Stimulated activated CD8-positive, alpha-beta memory T cell treated with anti-CD3 and anti-CD28 coated beads, Interleukin-15, amount 100 ng/mL, for 24 hours (primary cell): ENCODE results near the gene SSBP4.

ENCODE experiments used
- DNase-seq: peaks from one replicate; pipeline ENCODE4 v3.0.0-alpha.2; 2020; ENCODE audit warnings: low read depth

SSBP4 gene

DNA sequence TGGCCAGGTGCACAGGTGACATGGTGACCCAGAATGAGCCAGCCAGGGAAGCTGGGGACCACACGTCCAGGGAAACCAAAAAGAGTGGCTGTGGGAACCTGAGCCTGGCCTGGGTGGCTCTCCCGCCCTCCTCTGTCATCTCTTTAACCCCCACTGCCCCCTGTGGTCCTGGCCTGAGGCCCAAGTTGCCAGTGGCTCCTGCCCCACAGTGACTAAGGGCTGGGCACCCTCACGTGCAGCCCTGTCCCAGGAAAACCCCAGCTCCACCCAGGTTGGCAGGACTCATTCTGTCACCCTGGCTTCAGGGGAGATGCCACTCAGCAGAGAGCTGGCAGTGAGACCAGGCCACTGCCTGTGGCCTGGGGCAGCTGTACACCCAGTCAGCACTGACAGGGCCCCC, 49.3 kb downstream of the SSBP4 start:
- no peak for DNase-seq

DNA sequence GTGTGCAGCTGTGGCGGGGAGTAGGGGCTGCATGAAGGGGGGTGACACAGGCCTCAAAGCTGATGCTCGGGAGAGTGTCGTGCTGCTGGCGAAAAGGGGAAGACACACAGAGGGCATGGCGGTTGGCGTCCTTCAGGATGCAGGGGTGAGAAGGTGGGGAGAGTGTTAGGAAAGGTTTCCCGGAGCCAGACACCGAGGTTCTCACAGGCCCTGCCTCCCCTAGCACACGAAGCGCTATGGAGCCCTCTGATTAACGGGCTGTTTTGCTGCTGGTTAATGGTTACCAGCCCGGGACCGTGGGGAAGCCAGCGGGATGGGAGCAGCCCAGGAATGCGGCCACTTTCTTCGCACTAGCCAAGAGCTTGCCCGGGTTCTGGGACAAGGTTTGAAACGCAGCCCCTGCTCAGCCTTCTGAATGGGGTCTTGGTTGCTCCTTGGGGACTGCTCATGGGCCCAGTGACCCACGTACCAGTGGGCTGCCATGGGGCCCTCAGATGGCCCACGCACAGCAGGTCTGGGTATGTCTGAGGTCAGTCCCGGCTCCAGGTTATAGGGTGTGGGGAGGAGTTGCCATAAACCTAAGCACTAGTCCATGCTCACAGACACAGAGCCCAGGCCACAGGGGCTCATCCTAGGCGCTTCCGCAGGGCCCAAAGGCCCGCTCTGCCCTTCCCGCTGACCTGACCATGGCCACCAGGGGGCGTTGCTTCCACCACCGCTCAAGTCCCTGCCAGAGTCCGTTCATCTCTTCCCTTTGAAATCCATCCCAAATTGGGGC, 50.1 kb downstream of the SSBP4 start:
- peak; percentile 39 for DNase-seq

DNA sequence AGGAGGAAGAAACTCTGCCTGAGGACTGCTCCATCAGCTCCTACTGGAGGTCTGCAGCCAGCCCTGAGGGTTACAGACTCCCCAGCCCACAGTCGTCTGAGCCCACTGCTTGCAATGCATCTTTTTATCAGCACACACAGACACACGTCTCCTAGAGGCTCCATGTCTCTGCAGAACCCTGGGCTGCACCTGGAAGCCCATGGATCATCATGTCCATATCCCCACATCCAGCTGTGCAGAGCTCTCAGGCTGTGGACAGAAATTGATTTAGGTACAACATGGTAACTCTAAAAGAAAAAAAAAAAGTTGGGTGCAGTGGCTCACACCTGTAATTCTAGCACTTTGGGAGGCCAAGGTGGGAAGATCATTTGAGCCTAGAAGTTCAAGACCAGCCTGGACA, 51.6 kb downstream of the SSBP4 start:
- no peak for DNase-seq

DNA sequence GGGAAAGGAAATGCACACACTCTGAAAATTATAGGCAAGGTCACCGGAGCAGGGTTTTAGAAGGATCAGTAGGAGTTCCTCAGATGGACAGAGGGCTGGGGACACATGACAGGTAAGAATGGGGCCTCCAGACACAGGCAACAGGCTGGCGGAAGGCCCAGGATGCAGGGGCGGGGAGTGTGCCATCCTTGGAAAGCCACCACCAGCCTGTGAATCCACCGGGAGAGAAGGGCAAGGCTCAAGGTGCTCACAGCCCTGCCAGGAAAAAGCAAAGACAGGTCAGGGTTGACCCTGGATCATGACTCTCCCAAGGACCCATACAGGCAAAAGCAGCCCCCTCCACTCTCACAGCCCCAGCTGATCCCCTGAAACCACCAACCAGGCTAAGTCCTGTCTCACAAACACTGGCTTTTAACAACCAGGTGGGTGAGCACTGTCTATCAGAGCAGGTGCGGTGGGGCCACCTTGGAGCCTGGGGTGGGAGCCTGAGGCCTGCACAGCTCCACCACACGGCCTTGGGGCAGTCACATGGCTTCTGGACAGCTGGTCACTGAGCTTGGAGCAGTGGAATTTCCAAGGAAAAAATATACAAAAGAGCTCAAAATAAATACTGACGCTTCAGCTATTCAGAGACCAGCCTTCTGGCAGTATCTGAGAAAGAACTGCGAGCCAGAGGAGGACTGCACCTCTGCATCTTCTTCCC, 54.0 kb downstream of the SSBP4 start:
- no peak for DNase-seq

DNA sequence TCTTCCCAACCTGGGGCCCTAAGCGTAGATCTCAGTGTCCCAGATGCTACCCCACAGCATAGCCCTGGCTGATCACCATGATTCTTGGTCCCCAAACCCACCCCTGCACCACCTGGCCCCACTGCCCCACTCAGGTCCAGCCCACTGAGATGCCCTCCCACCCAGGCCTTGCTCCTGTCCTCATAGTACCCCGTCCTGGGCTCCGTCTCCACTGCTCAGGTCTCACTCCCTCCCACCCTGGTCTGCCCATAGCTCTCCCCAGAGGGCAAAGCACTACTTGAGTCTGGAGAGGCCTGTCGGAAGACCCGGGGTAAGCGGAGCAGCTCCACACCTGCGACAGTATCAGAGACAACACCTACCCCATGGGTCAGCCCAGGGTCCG, 54.5 kb downstream of the SSBP4 start:
- DNase-seq: no peak

DNA sequence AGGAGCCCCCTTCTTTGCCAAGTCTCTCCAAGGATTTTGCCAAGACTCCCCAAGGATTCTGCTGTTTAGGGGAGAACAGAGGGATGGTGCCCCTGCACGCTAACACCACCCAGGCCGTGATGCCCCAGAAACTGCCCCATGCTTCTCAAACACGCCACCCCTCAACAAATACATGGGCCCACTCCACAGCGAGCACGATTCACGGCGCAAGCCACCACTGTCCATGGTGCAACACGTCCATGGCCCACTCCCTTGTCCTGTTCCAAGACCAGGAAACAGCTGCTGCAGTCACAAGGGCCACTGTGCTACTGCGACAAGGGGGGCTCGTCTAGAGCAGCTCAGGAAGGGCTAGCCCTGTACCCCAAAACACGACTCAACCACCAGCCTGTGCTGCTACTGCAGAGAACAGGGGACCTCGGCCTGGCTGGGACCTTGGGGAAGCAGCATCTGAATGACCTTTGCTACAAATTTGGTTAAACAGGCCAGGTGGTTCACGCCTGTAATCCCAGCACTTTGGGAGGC, 55.2 kb downstream of the SSBP4 start:
- DNase-seq: no peak

DNA sequence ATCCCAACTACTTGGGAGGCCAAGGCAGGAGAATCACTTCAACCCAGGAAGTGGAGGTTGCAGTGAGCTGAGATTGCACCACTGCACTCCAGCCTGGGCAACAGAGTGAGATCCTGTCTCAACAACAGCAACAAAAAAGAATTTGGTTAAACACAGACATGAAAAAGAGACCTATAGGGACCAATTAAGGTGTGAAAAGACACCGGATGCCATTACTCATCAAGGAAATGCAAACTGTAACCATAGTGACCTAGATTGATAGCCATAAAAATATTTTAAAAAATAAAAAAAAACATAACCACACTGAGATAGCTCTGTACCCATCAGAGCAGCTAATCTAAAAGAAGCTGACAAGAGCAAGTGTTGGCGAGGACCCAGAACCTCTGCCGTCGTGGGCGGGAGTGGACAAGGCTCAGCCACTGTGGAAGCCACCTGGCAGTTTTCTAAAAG, 55.8 kb downstream of the SSBP4 start:
- no peak for DNase-seq

DNA sequence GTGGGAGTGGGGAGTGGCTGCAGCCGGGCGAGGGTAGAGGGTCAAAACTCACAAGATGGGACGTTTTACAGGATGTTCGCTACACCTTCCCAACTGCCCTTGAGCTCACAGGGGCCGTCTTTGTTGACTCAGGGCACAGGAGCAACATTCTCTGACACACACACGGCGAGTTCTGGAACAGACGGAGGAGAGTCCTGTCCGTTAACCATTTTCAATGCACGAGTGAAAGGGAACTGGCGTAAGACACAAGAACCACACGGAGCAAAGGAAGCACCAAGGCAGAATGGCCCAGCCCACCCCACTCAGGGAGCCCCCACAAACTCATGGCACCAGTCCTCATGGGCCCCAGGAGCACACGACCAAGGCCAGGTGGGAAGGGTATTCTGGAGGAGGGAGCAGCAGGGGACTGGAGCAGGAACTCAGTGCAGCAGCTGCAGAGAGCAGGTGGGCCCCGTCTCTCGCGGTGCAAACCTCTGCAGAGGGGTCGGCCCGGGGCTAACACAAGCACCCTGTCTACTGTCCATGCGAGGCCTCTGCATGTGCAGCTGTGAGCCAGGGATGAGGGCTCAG, 56.6 kb downstream of the SSBP4 start:
- DNase-seq: no peak

DNA sequence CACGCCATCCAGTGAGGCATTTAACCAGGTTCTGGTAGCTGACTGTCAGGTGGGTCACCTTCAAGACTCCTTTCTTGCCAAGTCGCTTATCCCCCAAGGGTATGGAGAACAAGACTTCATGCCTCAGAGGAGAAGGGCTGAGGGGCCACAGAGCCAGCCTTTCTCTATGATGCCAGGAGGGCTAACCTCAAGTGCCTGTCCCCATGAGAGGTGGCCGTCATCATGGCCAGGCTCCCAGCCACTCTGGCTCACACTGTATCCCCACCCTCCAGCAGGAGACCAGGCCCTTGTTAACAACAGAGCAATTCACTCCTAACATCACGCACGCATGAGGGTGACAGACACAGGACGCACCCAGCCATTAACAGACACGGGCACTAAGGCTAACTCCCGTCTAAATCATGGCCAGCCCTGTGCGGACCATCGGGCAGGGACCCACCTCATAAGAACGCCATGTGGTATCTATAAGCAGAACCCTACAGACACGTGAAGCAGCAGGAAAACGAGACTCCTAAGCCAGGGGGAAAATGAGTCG, 57.4 kb downstream of the SSBP4 start:
- DNase-seq: no peak

DNA sequence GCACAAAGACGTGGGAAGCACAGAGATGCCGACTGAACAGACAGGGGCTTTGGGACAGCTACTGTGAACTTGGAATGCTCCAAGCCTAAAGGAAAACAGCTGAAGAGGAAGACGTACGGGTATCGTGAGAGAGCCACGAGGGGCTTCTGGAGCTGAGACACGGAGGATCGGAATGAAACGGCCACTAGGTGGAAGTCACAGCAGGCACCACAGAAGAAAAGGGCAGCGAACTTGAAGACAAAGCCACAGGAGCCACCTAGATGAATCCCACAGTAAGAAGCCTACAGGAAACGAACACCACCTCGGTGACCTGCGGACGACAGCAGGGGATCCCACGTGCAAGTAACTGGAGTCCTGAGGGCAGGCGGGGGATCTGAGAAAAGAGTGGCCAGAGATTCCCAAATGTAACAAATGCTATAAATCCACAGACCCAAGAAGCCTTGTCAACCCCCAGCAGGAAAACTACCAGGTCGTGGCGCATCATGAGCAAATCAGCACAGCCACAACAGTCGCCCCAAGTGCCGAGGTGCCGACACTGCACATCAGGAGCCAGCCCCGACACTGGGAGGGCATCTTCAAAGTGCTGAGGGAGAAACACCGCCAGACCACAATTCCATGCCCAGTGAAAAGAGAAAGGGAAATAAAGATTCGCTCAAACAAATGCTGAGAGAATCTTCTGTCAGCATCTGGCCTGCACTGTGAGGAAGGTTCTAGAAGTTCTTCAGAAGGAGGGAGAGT, 58.0 kb downstream of the SSBP4 start:
- DNase-seq: no peak

DNA sequence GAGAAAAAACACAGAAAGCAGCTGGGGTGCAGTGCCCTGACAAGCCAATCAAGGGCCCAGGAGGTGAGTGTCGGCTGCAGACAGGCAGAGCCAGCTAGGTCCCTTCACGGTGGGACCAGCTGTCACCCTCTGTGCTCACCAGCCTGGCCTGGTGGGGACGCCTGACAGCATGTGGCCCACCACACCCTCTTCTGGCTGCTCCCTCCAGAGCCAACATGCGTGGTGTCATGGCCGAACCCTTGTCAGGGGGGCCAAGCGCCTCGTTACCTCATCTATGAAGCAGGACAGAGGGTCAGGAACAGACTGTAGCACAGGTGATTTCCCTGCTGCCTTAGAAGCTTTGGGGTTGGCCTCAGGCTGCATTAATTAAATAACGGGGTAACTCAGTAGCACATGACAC, 58.8 kb downstream of the SSBP4 start:
- no peak for DNase-seq

DNA sequence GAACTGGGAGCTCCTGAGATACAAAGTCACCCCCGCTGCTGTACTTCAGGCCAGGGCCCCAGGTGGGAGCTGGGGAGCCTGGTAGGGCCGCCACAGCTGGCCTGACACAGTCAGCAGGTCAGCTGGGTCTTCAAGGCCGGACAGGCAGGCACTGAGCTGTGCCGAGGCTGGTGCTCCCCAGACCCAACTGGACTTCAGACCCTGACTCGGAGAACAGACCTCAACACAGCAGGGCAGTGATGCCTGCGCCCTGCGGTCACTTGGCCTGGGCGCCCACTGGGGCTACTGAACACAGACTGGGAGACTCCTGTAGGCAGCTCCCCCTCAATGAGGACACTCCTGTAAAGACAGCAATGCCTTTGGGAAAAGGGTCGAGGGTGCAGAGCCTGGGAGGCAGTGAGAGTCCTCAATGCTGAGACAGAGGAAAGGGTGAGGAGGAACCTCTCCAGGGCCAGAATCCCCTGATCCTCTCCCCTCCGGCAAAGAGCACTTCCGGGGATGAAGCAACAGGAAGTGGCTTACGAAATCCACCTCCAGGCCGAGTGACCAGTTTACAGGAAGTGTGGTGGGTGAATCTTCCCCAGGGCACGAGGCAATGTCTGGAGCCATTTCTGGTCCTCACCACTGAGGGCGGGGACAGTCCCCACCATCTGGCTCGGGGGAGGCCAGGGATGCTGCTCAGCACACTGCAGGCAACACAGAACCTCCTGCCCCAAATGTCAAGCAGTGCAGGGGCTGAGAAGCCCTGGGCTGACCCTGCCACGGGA, 59.5 kb downstream of the SSBP4 start:
- DNase-seq: peak; percentile 25

DNA sequence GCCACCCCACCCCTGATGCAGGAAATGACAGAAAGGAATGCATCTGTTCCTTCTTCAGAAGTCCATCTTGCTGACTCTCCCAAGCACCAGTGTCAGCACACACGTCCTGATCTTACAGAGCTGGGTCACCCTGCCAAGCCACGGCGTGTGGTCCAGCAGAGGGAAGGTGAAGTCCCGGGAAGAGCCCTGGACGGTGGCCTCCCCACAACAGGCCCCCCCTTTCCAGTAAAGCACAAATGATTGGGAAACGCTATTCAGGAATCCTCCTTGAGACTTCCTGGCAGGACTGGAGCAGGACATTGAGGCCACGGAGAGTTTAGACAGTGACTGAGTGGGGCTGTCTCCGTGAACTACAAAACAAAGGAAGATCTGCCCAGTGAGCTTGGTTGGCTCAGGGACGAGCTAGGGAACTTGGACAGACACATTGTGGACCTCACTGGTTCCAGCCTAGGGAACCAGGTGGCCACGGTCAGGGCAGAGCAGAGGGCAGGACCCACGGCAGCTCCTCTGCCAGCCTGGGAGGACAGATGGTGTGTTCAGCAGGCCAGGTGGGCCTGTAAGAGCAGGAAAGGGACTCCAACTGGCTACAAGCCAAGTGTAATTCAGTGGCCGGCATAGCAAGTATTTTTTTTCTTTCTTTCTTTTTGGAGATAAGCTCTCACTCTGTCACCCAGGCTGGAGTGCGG, 61.0 kb downstream of the SSBP4 start:
- no peak for DNase-seq

DNA sequence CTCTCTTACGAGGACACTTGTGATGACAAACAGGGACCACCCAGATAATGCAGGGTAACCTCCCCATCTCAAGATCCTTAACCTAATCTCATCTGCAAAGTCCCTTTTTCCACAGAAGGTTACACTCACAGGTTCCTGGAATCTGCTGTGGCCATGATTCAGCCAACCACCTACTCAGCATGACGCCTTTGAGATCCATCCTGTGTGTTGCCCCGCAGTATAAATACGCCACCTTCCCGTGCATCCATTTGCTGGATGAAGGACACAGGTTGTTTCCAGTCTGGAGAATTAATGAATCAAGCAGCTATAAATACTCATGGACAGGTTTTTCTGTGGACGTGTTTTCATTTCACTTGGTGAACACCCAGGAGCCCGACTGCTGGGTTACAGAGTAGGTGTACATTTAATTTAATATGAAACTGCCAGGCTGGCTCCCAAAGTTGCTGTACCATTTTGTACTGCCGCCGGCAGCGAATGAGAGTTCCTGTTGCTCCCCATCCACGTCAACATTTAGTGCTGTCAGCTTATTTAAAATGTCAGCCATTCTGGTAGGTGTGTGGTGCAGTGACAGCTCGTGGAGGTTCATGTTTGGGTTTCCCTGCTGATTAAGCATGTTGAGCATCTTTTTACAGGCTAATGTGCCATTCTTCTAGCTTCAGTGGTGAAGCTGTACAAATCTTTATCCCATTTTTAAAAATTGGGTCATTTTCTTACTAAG, 62.5 kb downstream of the SSBP4 start:
- DNase-seq: no peak

DNA sequence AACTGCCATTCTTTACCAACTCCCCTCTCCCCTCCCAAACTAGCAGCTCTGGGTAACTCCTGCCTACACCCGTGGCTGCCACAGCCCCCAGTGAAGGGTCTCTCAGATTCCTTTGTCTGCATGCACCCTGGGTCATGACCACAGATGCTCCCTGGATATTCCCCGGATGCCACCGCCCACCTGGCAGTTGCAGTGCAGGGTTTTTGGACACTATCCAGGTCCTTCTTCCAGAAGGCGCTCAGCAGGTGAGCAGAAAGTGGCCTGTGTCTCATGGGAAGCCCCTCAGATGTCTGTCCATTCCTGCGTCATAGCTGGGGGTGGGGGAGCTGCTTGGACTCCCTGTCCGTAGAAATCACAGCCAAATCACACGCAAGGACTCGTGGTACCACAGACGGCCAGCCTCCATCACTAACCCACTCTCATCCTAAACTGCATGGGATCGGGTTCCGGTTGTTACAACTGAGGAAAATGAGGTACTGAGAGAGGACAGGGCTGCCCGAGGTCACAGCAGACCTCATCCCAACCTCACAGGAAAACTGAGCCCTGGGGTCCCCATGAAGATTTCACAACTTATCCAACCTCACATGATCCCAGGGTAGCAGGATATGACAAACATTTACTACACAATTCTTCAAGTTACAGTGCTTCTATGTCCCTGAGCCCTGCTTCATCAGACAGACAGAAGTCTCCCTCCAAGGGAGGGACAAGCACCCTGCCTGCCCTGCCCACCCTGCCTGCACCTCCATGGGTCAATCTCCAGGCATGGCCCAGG, 64.1 kb downstream of the SSBP4 start:
- no peak for DNase-seq
